Measurements from ENCODE around the gene SALL3. TPM values are rescaled to one million over a fixed set of nuclear protein-coding genes. Genes with fewer than 3 reads are reported as not detected.

SALL3 gene
- polyA plus RNA-seq, 3 donors, result 0.03 TPM; not detected in 2

GRCh38 chr18:79030680-79031079 is 51.1 kb downstream of the SALL3 start:
- 68 to 91% (median 89%) methylated on average over 9 of the region's 9 CpGs for WGBS, 3 donors
- H3K27ac ChIP-seq (ENCODE audit: low read depth, low read length), result no peak overlapping the region

- 55 to 66% (median 65%) methylated on average over 5 of the region's 5 CpGs for WGBS, 3 donors
- H3K27ac ChIP-seq (ENCODE audit: low read depth, low read length), result no peak overlapping the region
Measured at GRCh38 chr18:79042276-79042675, 62.7 kb downstream of the SALL3 start.

GRCh38 chr18:79043288-79043687 is 63.7 kb downstream of the SALL3 start:
- WGBS, 3 donors, result 90 to 93% (median 92%) methylated on average over 3 of the region's 5 CpGs
- no peak overlapping the region for H3K27ac ChIP-seq (ENCODE audit: low read depth, low read length)

- WGBS, 3 donors, result 60 to 70% (median 66%) methylated on average over 14 of the region's 14 CpGs
Measured at GRCh38 chr18:79046522-79046921, 66.9 kb downstream of the SALL3 start.

GRCh38 chr18:79047556-79048244 is 68.1 kb downstream of the SALL3 start:
- no peak overlapping the region for H3K27ac ChIP-seq (ENCODE audit: low read depth, low read length)
- WGBS, 3 donors, result 91 to 94% (median 94%) methylated on average over 36 of the region's 36 CpGs

More at GRCh38 chr18:79046522-79046921, 66.9 kb downstream of the SALL3 start:
- no peak overlapping the region for H3K27ac ChIP-seq (ENCODE audit: low read depth, low read length)

GRCh38 chr18:79048245-79048632 is 68.6 kb downstream of the SALL3 start:
- WGBS, 3 donors, result 89 to 92% (median 90%) methylated on average over 8 of the region's 8 CpGs
- no peak overlapping the region for H3K27ac ChIP-seq (ENCODE audit: low read depth, low read length)

GRCh38 chr18:79049506-79049905 is 69.9 kb downstream of the SALL3 start:
- 84 to 93% (median 91%) methylated on average over 3 of the region's 3 CpGs for WGBS, 3 donors
- H3K27ac ChIP-seq (ENCODE audit: low read depth, low read length), result no peak overlapping the region

Other genes starting within 250 kb of the SALL3 start
- gene ATP9B, start 89.6 kb downstream of the SALL3 start, polyA plus RNA-seq, result 10 to 100 TPM in 1 of 3 donors, 1 to 10 TPM in 2; 7.3 to 13.5 (median 9.3) TPM

Data from adipose tissue (tissue), 3 donors.